WERI-Rb-1 (cell line): Measurements from ENCODE around the gene NCOA7.

Experiments
- DNase-seq: peaks from one replicate; pipeline ENCODE4 v3.0.0-alpha.2; 2020
- H3K27ac ChIP-seq: fragments of 250-450 bp; sonication (Bioruptor Pico); 2 replicates; pipeline ENCODE4 v1.5.1; 2020; ENCODE audit warnings: mild to moderate bottlenecking, moderate library complexity
- H3K27me3 ChIP-seq: fragments of 250-450 bp; sonication (Bioruptor Pico); 2 replicates; pipeline ENCODE4 v1.5.1; 2021; ENCODE audit warnings: mild to moderate bottlenecking, low read depth, moderate library complexity; ENCODE audit not compliant: insufficient read depth, severe bottlenecking
- H3K36me3 ChIP-seq: fragments of 250-450 bp; sonication (Bioruptor Pico); 2 replicates; pipeline ENCODE4 v1.5.1; 2020; ENCODE audit warnings: mild to moderate bottlenecking, moderate library complexity
- H3K4me3 ChIP-seq: 2 replicates; pipeline ENCODE4 v1.5.1; 2011; ENCODE audit warnings: low read depth, mild to moderate bottlenecking, control low read depth, low read length
- H3K9me3 ChIP-seq: fragments of 250-450 bp; sonication (Bioruptor Pico); 2 replicates; pipeline ENCODE4 v1.5.1; 2021; ENCODE audit warnings: mild to moderate bottlenecking, moderate library complexity; ENCODE audit not compliant: severe bottlenecking
- CTCF ChIP-seq: IDR thresholded peaks from 2 replicates; pipeline ENCODE4 v1.5.1; 2011; ENCODE audit warnings: low read depth, mild to moderate bottlenecking, control low read depth, inconsistent platforms, low read length

Gene NCOA7

DNA sequence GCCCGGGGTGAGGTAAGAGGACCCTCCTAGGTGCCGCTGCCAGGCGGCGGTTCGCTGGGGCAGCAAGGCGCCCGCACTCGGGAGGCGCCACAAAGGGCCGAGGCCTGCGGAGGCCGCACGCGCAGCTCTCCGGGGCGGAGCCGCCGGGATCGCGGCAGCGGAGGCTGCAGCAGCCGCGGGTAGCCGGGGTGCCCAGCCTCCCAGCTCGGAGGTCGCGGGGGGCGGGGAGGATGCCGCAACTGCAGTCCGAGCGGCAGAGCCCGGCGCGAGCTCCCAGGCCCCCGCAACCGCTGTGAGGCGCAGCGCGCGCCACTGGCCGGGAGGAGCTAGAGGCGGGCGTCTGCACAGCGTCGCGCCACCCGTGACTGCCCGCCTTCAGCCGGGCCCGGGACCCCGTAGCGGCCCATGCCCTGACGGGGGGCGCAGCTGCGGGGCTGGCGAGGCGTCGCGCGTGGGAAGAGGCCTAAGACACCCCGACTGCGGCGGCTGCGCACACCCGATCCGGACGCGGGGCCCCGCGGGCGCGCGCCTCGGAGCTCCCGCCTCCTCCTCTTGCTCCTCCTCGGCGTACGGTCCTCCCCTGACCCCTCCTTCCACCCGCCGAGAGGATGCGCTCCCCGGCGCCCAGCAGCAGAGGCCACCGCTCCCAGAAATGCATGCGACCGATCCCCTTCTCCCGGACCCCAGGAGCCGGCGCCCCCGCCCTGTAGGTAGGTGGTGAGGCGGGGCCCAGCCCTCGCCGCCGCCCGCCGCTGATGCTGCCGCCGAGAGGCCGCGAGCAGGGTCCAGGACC is at the start of gene NCOA7:
Gene NCOA7, plus strand, starts transcription at position 603 of the 793 bp plus-strand sequence. CDS start 24,395 bp downstream, outside the sequence.
- Histone ChIP-seq H3K27me3 (peaks cover 5% of the 10 kb centered on the region), H3K36me3 (no peaks in the 10 kb centered on the region), H3K4me3 (peak within 1 kb of the TSS; percentile 87), H3K27ac (peak within 1 kb of the TSS; percentile 63), H3K9me3 (no peaks in the 10 kb centered on the region)
- peak; percentile 76 for DNase-seq
- no peak for TF ChIP-seq CTCF

DNA sequence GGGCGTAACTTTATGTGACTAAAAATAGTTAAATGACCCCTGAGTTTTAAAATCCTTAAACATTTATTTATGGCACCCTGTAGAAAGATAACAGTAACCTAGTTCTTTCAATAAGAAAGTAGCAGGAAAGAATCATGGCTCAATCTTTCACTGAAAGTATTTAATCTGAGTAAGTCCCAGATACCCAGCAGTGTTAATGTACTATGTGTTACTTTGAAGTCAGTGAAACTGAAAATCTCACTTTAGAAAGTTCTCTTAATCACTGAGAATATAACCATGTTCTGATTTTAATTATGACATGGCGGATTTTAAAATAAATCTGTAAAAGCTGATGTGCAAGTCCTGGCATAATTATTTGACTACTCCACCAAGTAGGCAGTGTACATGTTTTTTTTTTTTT is 49.4 kb upstream of the NCOA7 start:
- Histone ChIP-seq H3K27me3 (no peaks in the 10 kb centered on the region), H3K27ac (no peak overlapping the region), H3K9me3 (no peaks in the 10 kb centered on the region), H3K36me3 (no peaks in the 10 kb centered on the region), H3K4me3 (no peak overlapping the region)
- no peak for TF ChIP-seq CTCF
- no peak for DNase-seq

DNA sequence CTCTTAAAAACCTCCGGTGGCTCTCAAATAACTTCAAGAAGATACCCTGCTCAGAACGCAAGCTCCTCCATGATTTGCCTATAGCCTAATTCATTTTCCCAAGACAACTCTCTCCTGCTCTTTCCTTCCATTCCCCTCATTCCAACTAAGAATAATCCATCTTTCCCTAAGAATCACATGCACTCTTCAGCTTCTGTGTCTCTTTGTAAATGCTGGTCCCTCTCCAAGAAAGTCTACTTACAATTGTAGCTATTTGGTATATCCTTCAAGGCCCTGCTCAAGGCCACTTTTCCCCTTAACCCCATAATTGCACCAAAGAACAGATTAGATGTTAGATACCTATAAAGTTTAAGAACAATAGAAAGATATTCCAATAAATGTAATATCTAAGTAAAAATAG is 48.7 kb upstream of the NCOA7 start:
- peaks cover 2% of the 10 kb centered on the region for H3K27me3 ChIP-seq
- no peak overlapping the region for H3K27ac ChIP-seq
- H3K9me3 ChIP-seq, result no peaks in the 10 kb centered on the region
- TF ChIP-seq CTCF, result no peak
- DNase-seq, result no peak
- H3K36me3 ChIP-seq, result no peaks in the 10 kb centered on the region
- no peak overlapping the region for H3K4me3 ChIP-seq

GRCh38 chr6:125742464-125743120 is 48.2 kb upstream of the NCOA7 start:
- no peak overlapping the region for H3K27ac ChIP-seq

DNA sequence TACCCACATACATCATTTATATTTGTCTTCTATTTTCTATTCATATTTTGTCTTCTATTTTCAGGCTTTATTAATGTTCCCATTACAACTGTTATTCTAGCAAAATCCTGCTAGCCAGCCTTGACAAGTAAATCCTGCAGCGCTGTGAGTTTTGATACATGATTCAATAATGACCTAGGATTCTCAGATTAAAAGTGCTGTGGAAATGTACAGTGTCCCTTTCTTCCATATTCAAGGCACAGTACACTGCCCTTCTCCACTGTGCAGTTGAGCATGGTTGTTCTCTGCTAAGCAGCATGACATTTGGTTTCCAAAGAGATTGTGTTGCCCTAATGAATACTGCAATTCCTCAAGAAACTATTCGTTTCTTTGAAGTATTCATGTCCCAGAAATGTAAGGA is 47.2 kb upstream of the NCOA7 start:
- Histone ChIP-seq H3K27me3 (peaks cover 18% of the 10 kb centered on the region), H3K36me3 (no peaks in the 10 kb centered on the region), H3K27ac (no peak overlapping the region), H3K9me3 (no peaks in the 10 kb centered on the region), H3K4me3 (no peak overlapping the region)
- DNase-seq, result no peak
- no peak for TF ChIP-seq CTCF

More at GRCh38 chr6:125742464-125743120, 48.2 kb upstream of the NCOA7 start:
- H3K9me3 ChIP-seq, result no peaks in the 10 kb centered on the region
- H3K27me3 ChIP-seq, result peaks cover 8% of the 10 kb centered on the region
- DNase-seq, result no peak
- H3K36me3 ChIP-seq, result no peaks in the 10 kb centered on the region
- no peak for TF ChIP-seq CTCF
- no peak overlapping the region for H3K4me3 ChIP-seq
